HepG2 (cell line): ENCODE results near the gene SFXN5. TPM values are rescaled to one million over a fixed set of nuclear protein-coding genes. Genes with fewer than 3 reads are reported as not detected.

Source experiments
- AHDC1 ChIP-seq: sonication (generic); formaldehyde crosslinking; IDR thresholded peaks from 2 replicates; pipeline ENCODE4 v1.5.1; 2020; ENCODE audit warnings: mild to moderate bottlenecking, missing genetic modification reagents, borderline replicate concordance
- ATAD3A ChIP-seq: sonication (generic); formaldehyde crosslinking; IDR thresholded peaks from 2 replicates; pipeline ENCODE4 v1.4.0; 2020; ENCODE audit warnings: missing genetic modification reagents
- BCLAF1 ChIP-seq: fragments of 450-650 bp; IDR thresholded peaks from 2 replicates; pipeline ENCODE4 v1.6.1; 2017; ENCODE audit warnings: mild to moderate bottlenecking
- KIAA2018 ChIP-seq: sonication (generic); formaldehyde crosslinking; IDR thresholded peaks from 2 replicates; pipeline ENCODE4 v1.5.0; 2020; ENCODE audit warnings: mild to moderate bottlenecking, missing genetic modification reagents, borderline replicate concordance
- POLR2AphosphoS5 ChIP-seq: IDR thresholded peaks from 2 replicates; pipeline ENCODE4 v1.6.1; 2012; ENCODE audit warnings: low read depth, low read length
- SRSF4 ChIP-seq: fragments of 200-400 bp; formaldehyde crosslinking; IDR thresholded peaks from one replicate; pipeline ENCODE4 v1.6.1; 2018; ENCODE audit warnings: mild to moderate bottlenecking, low read depth, low read length, moderate library complexity; ENCODE audit not compliant: poor library complexity, severe bottlenecking
- ZBTB42 ChIP-seq: sonication (generic); formaldehyde crosslinking; IDR thresholded peaks from 2 replicates; pipeline ENCODE4 v1.5.0; 2020; ENCODE audit warnings: mild to moderate bottlenecking, missing genetic modification reagents
- ZNF143 ChIP-seq: sonication (generic); formaldehyde crosslinking; IDR thresholded peaks from 2 replicates; pipeline ENCODE4 v1.4.0; 2020; ENCODE audit warnings: missing genetic modification reagents
- ZNF317 ChIP-seq: sonication (generic); formaldehyde crosslinking; IDR thresholded peaks from 2 replicates; pipeline ENCODE4 v1.5.0; 2020; ENCODE audit warnings: mild to moderate bottlenecking, missing genetic modification reagents
- ZNF556 ChIP-seq: sonication (generic); formaldehyde crosslinking; IDR thresholded peaks from 2 replicates; pipeline ENCODE4 v1.4.0; 2020; ENCODE audit warnings: mild to moderate bottlenecking, missing genetic modification reagents, borderline replicate concordance
- ZNF720 ChIP-seq: sonication (generic); formaldehyde crosslinking; IDR thresholded peaks from 2 replicates; pipeline ENCODE4 v1.4.0; 2020; ENCODE audit warnings: missing genetic modification reagents
- ZNF737 ChIP-seq: sonication (generic); formaldehyde crosslinking; IDR thresholded peaks from 2 replicates; pipeline ENCODE4 v1.5.0; 2020; ENCODE audit warnings: missing genetic modification reagents, mild to moderate bottlenecking, borderline replicate concordance
- ZSCAN9 ChIP-seq: IDR thresholded peaks from 2 replicates; pipeline ENCODE4 v1.6.1; 2016; ENCODE audit warnings: borderline replicate concordance
- polyA plus RNA-seq, 8 experiments: library from polyadenylated mRNA; depleted of rRNA in 3 of 8; stranded (reverse) in 7 of 8; unstranded in 1 of 8; fragments of >200 nt; fragmentation: Illumina TruSeq in 4 of 8; extraction: Trizol in 4 of 8; gene quantifications; 2 replicates each; pipeline versions ENCODE4 v1.2.1 to v1.2.3, GENCODE V29; 2011 to 2016; ENCODE audit warnings: low read depth in 4 of 8, missing spikeins in 1 of 8, mixed read lengths in 1 of 8; ENCODE audit not compliant: insufficient read depth in 1 of 8
- total RNA-seq, 5 experiments: library from RNA; depleted of rRNA; stranded (reverse); fragments of >200 nt; fragmentation: Illumina TruSeq; extraction: Trizol; gene quantifications; 2 replicates each; pipeline ENCODE4 v1.2.3, GENCODE V29; 2016; ENCODE audit warnings: low read depth in 1 of 5

Gene SFXN5
- total and polyA plus RNA-seq, 2 of the 13 experiments (the other 11 are each of a cell fraction or from before 2014, with no cell fraction given) = 34.9 to 37.4 TPM

GRCh38 chr2:72983500-72984161 lies 87.9 kb downstream of the SFXN5 start (continued):
- TF ChIP-seq BCLAF1 (no peak), ZNF143 (CRISPR knock-in tag) (no peak), POLR2AphosphoS5 (no peak), ATAD3A (no peak), SRSF4 (no peak), AHDC1 (CRISPR knock-in tag) (no peak), ZNF720 (CRISPR knock-in tag) (no peak), ZNF556 (CRISPR knock-in tag) (no peak; the same call in 1 of the 2 replicates), ZNF737 (CRISPR knock-in tag) (no peak), ZSCAN9 (no peak), ZNF317 (CRISPR knock-in tag) (no peak), ZBTB42 (0 out of 2 replicates have a peak, but pooled peaks have one; percentile 64), KIAA2018 (CRISPR knock-in tag) (no peak)
